Stimulated activated CD8-positive, alpha-beta memory T cell treated with anti-CD3 and anti-CD28 coated beads, Interleukin-7, amount 100 ng/mL, for 24 hours (primary cell): ENCODE results near the gene IL6R.
"Not testable (repeated sequence)": the region's sequence is repeated elsewhere in the genome, so short reads cannot be mapped to it uniquely, and the experiment has no call there.

Experiments used
- DNase-seq: peaks from one replicate; pipeline ENCODE4 v3.0.0-alpha.2; 2020; ENCODE audit warnings: low read depth

IL6R gene

GRCh38 chr1:154483941-154484803 lies 79.0 kb downstream of the IL6R start:
- no peak for DNase-seq

GRCh38 chr1:154485106-154485505 lies 80.0 kb downstream of the IL6R start:
- DNase-seq = no peak

GRCh38 chr1:154485910-154486496 lies 80.9 kb downstream of the IL6R start:
- no peak for DNase-seq

- not testable (repeated sequence) for DNase-seq
Measured at GRCh38 chr1:154486756-154487155, 81.6 kb downstream of the IL6R start.

- DNase-seq = no peak
Measured at GRCh38 chr1:154488922-154489321, 83.8 kb downstream of the IL6R start.

- no peak for DNase-seq
Measured at GRCh38 chr1:154489695-154490274, 84.6 kb downstream of the IL6R start.

- DNase-seq = no peak
Measured at GRCh38 chr1:154490317-154490716, 85.2 kb downstream of the IL6R start.

GRCh38 chr1:154492115-154492514 lies 87.0 kb downstream of the IL6R start:
- no peak for DNase-seq

GRCh38 chr1:154493276-154493675 lies 88.1 kb downstream of the IL6R start:
- no peak for DNase-seq

GRCh38 chr1:154495496-154496273 lies 90.5 kb downstream of the IL6R start:
- no peak for DNase-seq

- no peak for DNase-seq
Measured at GRCh38 chr1:154496383-154496782, 91.2 kb downstream of the IL6R start.

GRCh38 chr1:154497026-154497806 lies 92.1 kb downstream of the IL6R start:
- no peak for DNase-seq

- no peak for DNase-seq
Measured at GRCh38 chr1:154499446-154499845, 94.3 kb downstream of the IL6R start.

GRCh38 chr1:154500533-154500932 lies 95.4 kb downstream of the IL6R start:
- DNase-seq = no peak

GRCh38 chr1:154501423-154502065 lies 96.4 kb downstream of the IL6R start:
- no peak for DNase-seq

GRCh38 chr1:154502066-154502743 lies 97.1 kb downstream of the IL6R start, which contains the start of the genes SHE and TDRD10:
Gene SHE, minus strand, starts transcription at chr1:154502412. Its CDS starts 386 bp downstream, at chr1:154502026.
Gene TDRD10, plus strand, starts transcription at chr1:154502219. Its CDS starts 4,685 bp downstream, at chr1:154506904.
- no peak for DNase-seq

GRCh38 chr1:154502744-154503115 lies 97.6 kb downstream of the IL6R start:
- no peak for DNase-seq

GRCh38 chr1:154503898-154504297 lies 98.8 kb downstream of the IL6R start:
- DNase-seq = no peak

- no peak for DNase-seq
Measured at GRCh38 chr1:154512760-154513159, 107.6 kb downstream of the IL6R start.

GRCh38 chr1:154514066-154514553 lies 109.0 kb downstream of the IL6R start:
- DNase-seq = no peak
